Prostate gland (tissue), 2 donors: ENCODE results near the gene BCR. TPM values are rescaled to one million over a fixed set of nuclear protein-coding genes. Genes with fewer than 3 reads are reported as not detected.

Experiments
- DNase-seq: peaks from one replicate; pipeline ENCODE4 v3.0.0-alpha.2; 2019; ENCODE audit warnings: low spot score
- H3K27ac ChIP-seq, 2 donors: fragments of 200-600 bp; sonication (generic); 2 replicates each; pipeline ENCODE4 v1.5.1; 2017 to 2019
- H3K27me3 ChIP-seq: fragments of 200-600 bp; sonication (generic); replicated peaks from 2 replicates; pipeline ENCODE4 v1.5.1; 2019; ENCODE audit not compliant: insufficient read depth
- H3K36me3 ChIP-seq, 2 donors: fragments of 200-600 bp; sonication (generic); 1 replicate in 1 of 2; 2 replicates in 1 of 2; pipeline versions ENCODE4 v1.5.1 to v1.8.1; 2017 to 2019
- H3K4me1 ChIP-seq: fragments of 200-600 bp; sonication (generic); replicated peaks from 2 replicates; pipeline ENCODE4 v1.5.1; 2019
- H3K4me3 ChIP-seq, 2 donors: fragments of 200-600 bp; sonication (generic); 2 replicates each; pipeline ENCODE4 v1.5.1; 2017 to 2019
- H3K9me3 ChIP-seq: fragments of 200-600 bp; sonication (generic); 2 replicates; pipeline ENCODE4 v1.5.1; 2017
- POLR2A ChIP-seq: fragments of 450-650 bp; IDR thresholded peaks from one replicate; pipeline ENCODE4 v1.6.1; 2016; ENCODE audit warnings: antibody characterized with exemption, mild to moderate bottlenecking
- POLR2AphosphoS5 ChIP-seq: sonication (generic); formaldehyde crosslinking; IDR thresholded peaks from one replicate; pipeline ENCODE4 v1.6.1; 2017; ENCODE audit warnings: antibody characterized with exemption
- WGBS: methylation state at CpG from one replicate; pipeline ENCODE4 v1.1.5; 2018; 5-methylcytosine and 5-hydroxymethylcytosine counted together
- intact Hi-C: fragments of 100-400 bp; cut with DNase I; formaldehyde crosslinking; loops from one replicate; pipeline ENCODE4 v1.14.2; 2022
- total RNA-seq, 2 donors: library from RNA; depleted of rRNA; stranded (reverse); fragments of >200 nt; gene quantifications; one replicate each; pipeline ENCODE4 v1.1.0, GENCODE V29; 2016
- TF ChIP-seq, protein P1 (sequence below), 4 experiments: fragments of 200-600 bp in 2 of 4; fragments of 450-650 bp in 2 of 4; sonication (generic) in 2 of 4; IDR thresholded peaks; 1 replicate in 3 of 4; 2 replicates in 1 of 4; pipeline ENCODE4 v1.5.1; 2016 to 2019; ENCODE audit warnings: antibody characterized with exemption in 4 of 4, mild to moderate bottlenecking in 2 of 4, moderate library complexity in 2 of 4

BCR gene
- total RNA-seq, 2 donors from 2014 or later, result 32.7 to 88.8 TPM

DNA sequence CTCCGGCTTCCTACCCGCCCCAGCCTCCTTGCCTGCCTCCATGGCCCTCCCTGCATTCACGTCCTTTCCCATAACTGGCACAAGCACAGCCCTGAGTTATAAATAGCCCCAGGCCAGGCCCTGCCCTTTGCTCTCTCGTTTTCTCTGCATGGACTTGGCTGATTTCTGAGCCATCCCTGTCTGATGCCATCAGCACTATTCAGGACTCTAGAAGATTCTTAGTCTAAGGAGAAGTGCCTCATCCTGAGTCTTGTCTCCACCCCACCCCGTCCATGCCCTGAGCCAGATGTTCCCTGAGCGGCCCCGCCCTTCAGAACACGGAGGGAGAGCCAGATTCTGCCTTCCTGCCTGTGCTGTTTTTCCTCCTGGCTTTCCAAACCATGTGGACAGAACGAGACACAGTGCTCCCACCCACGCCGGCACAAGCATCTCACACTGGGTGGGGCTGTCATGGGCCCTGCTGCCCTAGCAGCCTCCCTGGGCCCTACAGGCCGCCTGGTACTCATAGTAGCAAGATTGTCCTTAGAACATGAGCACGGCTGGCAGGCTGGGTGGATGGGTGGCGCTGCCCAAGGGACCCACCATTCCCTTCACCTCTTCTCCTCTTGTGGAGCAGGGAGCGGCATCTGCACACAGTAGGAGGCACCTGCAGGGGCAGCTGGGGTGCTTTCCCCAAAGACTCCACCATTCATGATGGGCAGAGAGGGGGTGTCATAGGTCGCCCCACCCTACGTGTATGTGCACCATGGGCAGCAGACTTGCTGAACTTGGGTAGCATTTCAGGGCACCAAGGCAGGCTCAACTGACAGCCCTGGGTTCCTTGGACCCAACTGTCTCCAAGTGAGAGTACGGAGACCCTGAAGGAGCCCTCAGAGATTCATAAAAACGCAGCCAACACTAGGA lies 76.9 kb downstream of the BCR start:
- H3K4me1 ChIP-seq, result peaks cover 11% of the 10 kb centered on the region
- TF ChIP-seq POLR2A, result no peak
- TF ChIP-seq POLR2AphosphoS5, result peak; percentile 35
- TF ChIP-seq, protein P1, sequence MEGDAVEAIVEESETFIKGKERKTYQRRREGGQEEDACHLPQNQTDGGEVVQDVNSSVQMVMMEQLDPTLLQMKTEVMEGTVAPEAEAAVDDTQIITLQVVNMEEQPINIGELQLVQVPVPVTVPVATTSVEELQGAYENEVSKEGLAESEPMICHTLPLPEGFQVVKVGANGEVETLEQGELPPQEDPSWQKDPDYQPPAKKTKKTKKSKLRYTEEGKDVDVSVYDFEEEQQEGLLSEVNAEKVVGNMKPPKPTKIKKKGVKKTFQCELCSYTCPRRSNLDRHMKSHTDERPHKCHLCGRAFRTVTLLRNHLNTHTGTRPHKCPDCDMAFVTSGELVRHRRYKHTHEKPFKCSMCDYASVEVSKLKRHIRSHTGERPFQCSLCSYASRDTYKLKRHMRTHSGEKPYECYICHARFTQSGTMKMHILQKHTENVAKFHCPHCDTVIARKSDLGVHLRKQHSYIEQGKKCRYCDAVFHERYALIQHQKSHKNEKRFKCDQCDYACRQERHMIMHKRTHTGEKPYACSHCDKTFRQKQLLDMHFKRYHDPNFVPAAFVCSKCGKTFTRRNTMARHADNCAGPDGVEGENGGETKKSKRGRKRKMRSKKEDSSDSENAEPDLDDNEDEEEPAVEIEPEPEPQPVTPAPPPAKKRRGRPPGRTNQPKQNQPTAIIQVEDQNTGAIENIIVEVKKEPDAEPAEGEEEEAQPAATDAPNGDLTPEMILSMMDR (IDR thresholded peaks at IDR 0.05), result no peak
- intact Hi-C loops, result no loop called here
- H3K27ac ChIP-seq, result peak overlapping the region; percentile 25 to 47
- H3K36me3 ChIP-seq, result no peaks in the 10 kb centered on the region
- DNase-seq, result no peak
- H3K4me3 ChIP-seq, result no peak overlapping the region
- H3K27me3 ChIP-seq, result no peaks in the 10 kb centered on the region
- 52% methylated on average over 19 of the region's 19 CpGs for WGBS
- no peaks in the 10 kb centered on the region for H3K9me3 ChIP-seq

DNA sequence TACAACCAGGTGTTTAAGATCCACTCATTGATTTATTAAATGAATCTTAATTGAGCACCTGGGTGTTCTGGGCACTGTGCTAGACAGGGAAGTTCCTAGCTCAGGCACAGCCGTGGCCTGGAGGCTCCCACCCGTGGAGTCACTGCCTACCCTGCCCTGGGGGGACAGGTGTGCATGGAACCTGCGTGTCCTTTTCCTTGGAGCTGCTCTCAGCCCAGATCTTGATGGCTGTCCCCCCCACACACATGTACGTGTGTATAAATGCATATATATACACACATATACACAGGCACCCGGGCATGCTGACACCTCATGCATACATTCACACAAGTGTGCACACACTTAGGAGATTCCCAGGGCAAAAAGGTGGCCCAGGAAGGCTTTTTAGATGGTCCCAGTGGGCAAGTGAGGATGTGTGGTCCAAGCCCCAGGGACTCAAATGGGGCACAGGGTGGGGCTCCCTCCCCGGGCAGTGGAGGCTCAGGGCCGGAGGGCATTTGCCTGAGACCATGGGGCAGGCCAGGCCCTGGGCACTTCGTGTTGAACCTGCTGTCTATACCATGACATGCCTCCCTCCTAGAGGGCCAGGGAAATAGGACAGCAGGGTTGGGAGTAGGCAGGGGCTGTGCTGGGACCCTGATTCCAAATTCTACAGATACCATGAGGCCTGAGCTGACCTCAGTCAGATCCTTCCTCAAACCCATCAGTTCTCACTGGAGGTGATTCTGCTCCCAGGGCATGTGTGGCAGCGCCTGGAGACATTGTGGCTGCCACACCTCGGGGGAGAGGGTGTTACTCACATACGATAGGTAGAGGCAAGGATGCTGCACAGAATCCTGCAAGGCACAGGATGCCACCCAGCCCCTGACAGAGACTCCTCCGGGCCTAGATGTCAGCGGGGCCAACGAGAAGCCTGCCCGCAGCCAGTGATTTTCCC lies 77.8 kb downstream of the BCR start:
- peak overlapping the region in 1 of 2 donors; percentile 25 for H3K27ac ChIP-seq
- TF ChIP-seq, protein P1 (IDR thresholded peaks at IDR 0.05), result no peak
- TF ChIP-seq POLR2A, result no peak
- no peak for TF ChIP-seq POLR2AphosphoS5
- no peak overlapping the region for H3K4me3 ChIP-seq
- no peaks in the 10 kb centered on the region for H3K36me3 ChIP-seq
- no peaks in the 10 kb centered on the region for H3K9me3 ChIP-seq
- peaks cover 11% of the 10 kb centered on the region for H3K4me1 ChIP-seq
- no peak for DNase-seq
- intact Hi-C loops, result no loop called here
- no peaks in the 10 kb centered on the region for H3K27me3 ChIP-seq
- WGBS, result 89% methylated on average over 15 of the region's 15 CpGs

DNA sequence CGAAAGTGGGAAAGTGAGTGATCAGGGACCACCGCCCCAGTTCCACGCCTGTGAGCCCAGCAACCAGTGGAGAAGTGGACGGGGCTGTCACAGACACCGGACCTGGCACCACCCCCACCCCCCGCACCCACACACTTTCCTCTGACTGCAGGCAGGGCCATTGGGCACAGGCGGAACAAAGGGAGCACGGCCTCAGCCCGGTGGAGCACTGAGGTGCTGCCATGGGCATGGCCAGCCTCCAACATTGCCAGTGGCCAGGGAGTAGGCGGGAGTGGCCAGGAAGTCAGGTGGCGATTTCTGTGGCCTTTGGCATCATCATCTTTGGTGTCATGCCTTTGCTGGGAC lies 78.5 kb downstream of the BCR start:
- intact Hi-C loops, result no loop called here
- no peak for TF ChIP-seq POLR2AphosphoS5
- no peak for TF ChIP-seq POLR2A
- TF ChIP-seq, protein P1 (IDR thresholded peaks at IDR 0.05), result no peak
- Histone ChIP-seq H3K4me1 (peaks cover 11% of the 10 kb centered on the region), H3K27ac (no peak overlapping the region), H3K27me3 (no peaks in the 10 kb centered on the region), H3K9me3 (no peaks in the 10 kb centered on the region), H3K36me3 (no peaks in the 10 kb centered on the region), H3K4me3 (no peak overlapping the region)
- WGBS, result 96% methylated on average over 11 of the region's 11 CpGs
- no peak for DNase-seq

- Histone ChIP-seq H3K9me3 (no peaks in the 10 kb centered on the region), H3K4me1 (peaks cover 11% of the 10 kb centered on the region), H3K36me3 (peaks cover 0 to 6% of the 10 kb centered on the region in 2 donors), H3K27ac (no peak overlapping the region), H3K4me3 (no peak overlapping the region), H3K27me3 (no peaks in the 10 kb centered on the region)
- TF ChIP-seq POLR2AphosphoS5 (no peak), POLR2A (no peak)
- TF ChIP-seq, protein P1 (IDR thresholded peaks at IDR 0.05), result no peak
- intact Hi-C loops, result no loop called here
- WGBS, result 94% methylated on average over 12 of the region's 13 CpGs
- DNase-seq, result no peak
Observed at GRCh38 chr22:23259916-23260644, 79.8 kb downstream of the BCR start.
